Fibroblast of skin of back (primary cell): ENCODE results near the gene OR2V2.
"Not testable (repeated sequence)": the region's sequence is repeated elsewhere in the genome, so short reads cannot be mapped to it uniquely, and the experiment has no call there.

Experiments
- DNase-seq: peaks from one replicate; pipeline ENCODE4 v3.0.0-alpha.2; 2013

OR2V2 gene

DNA sequence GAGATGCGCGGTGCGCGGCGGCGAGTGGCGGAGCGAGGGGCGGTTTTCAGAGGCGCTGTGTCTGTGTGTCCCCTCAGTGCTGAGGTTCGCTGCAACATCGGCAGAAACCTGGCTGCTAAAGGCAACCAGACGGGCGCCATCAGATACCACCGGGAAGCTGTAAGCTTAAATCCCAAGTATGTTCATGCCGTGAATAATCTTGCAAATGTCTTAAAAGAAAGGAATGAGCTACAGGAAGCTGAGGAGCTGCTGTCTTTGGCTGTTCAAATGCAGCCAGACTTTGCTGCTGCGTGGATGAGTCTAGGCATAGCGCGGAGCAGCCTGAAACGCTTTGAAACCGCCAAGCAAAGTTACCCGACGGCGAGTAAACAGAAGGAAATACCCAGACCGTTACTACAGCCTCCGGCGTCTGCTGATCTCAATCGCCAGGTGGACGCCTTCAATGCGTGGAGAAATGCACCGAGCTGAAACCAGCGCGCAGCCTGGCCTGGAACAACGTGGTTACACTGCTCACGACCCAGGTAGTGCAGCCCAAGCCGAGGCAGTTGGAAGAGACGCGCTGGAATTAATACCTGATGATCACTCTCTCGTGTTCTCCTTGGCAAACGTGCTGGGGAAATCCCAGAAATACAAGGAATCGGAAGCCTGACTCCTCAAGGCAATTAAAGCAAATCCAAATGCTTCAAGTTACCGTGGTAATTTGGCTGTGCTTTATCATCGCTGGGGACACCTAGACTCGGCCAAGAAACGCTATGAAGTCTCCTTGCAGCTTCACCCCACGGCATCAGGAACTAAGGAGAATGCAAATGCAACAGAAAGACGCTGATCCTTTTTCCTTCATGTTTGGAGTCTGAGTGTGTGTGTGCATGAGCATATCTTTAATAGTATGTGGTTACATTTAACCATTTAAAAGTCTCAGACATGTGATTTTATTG lies 32.3 kb upstream of the OR2V2 start:
- DNase-seq = peak; percentile 12

GRCh38 chr5:181118369-181118768 lies 29.0 kb upstream of the OR2V2 start:
- DNase-seq = no peak

- DNase-seq = no peak
These were observed 28.3 kb upstream of the OR2V2 start for GRCh38 chr5:181119105-181119504.

DNA sequence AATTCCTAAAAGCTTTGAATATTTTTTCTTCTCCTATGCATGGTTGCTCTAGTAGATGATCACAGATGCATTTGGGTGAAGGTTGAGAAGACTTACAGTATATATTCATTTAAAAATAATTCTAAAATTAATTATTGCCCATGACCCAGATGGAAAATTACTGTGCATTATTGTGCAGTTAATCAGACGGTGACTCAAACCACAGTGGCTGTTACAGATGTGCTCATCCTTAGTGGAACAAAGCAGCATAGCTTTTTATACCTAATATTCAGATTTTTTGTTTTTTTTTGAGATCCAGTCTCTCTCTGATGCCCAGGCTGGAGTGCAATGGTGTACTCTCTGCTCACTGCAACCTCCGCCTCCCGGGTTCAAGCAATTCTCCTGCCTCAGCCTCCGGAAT lies 27.1 kb upstream of the OR2V2 start:
- DNase-seq = peak; percentile 8

DNA sequence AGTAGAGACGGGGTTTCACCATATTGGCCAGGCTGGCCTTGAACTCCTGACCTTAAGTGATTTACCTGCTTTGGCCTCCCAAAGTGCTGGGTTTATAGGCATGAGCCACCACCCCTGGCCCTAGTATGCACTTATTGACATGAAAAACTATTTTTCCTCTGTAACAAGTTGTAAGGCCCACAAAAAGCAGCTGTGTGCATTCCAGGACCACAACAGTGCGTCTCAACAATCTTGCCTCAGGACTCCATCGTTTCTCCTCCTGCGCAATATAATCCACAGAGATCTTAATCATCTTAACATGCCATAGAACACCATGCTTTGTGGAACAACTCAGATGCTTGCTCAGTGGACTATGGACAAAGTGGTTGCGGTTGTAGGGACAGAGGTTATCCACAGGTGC lies 26.6 kb upstream of the OR2V2 start:
- DNase-seq = no peak

GRCh38 chr5:181121675-181122561 lies 25.5 kb upstream of the OR2V2 start:
- DNase-seq = no peak

DNA sequence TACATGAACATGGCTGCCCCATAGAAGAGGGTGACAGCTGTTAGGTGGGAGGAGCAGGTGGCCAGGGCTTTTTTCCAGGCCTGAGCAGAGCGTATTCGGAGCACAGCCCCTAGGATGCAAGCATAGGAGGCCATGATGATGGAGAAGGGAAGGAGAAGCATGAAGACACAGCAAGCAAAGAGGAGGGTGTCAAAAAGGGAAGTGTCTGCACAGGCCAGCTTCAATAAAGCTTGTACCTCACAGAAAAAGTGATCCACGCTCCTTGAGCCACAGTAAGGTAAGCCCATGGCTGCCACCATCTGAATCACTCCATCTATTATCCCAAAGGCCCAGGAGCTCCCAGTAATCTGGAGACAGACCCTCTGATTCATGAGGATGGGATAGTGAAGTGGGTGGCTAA lies 22.9 kb upstream of the OR2V2 start:
- no peak for DNase-seq

GRCh38 chr5:181126841-181127240 lies 20.5 kb upstream of the OR2V2 start:
- no peak for DNase-seq

GRCh38 chr5:181127456-181127855 lies 19.9 kb upstream of the OR2V2 start:
- no peak for DNase-seq

GRCh38 chr5:181127907-181128626 lies 19.3 kb upstream of the OR2V2 start:
- DNase-seq = no peak

- no peak for DNase-seq
These were observed 17.8 kb upstream of the OR2V2 start for GRCh38 chr5:181129601-181130000.

GRCh38 chr5:181130081-181130480 lies 17.3 kb upstream of the OR2V2 start:
- DNase-seq = not testable (repeated sequence)

DNA sequence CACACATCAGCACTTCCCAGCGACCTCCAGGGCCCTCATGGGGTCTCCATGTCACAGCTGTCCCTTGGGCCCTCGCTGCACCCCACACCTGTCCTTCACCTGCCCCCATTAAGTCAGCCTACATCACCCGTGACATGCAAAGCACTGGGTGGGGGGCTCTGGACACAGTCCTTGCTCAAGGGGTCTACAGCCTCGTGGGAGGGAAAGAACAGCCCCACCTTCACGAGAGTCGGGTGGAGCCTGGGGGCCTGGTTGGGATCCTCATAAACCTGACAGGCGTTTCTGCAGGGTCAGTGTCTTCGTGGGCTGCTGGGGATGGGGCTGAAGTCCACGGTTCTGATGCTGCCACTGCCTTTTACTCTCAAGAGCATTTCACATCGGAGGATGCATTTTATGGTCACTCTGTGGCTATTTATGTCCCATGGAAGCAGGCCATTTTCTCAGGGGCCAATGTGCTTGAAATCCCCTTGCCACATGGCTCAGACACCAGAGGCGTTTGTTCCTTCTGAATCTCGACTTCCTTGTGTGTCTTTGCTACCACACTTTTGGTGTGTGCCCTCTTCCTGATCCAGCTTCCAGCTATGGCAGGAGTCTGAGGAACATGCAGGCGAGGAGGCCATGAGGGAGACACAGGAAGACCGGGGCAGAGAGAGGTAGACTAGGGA lies 16.4 kb upstream of the OR2V2 start, which contains the start of gene OR2V1:
Gene OR2V1, minus strand, starts transcription at position 338 of the 665 bp plus-strand sequence. CDS start 5,865 bp downstream, outside the sequence.
- DNase-seq = no peak

GRCh38 chr5:181131514-181131913 lies 15.9 kb upstream of the OR2V2 start:
- DNase-seq = no peak

GRCh38 chr5:181133083-181133482 lies 14.3 kb upstream of the OR2V2 start:
- no peak for DNase-seq

- peak; percentile 75 for DNase-seq
These were observed 13.7 kb upstream of the OR2V2 start for GRCh38 chr5:181133610-181134231.

DNA sequence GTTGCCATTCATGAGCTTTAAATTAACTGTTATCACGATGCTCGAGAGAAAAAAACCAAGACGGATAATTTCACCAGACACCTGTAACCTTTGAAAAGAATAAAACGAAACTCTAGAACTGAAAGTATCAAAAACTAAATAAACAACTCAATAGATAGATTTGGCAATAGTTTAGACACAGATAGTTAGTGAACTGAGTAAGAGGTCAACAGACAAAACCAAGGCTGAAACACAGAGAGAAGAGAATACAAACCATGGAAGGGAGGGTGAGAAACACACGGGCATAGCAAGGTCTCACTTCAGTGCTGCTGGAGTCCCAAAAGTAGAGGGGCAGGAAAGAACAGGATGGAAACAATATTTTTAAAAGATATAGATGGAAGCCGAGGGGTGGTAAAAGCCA lies 13.1 kb upstream of the OR2V2 start:
- no peak for DNase-seq

DNA sequence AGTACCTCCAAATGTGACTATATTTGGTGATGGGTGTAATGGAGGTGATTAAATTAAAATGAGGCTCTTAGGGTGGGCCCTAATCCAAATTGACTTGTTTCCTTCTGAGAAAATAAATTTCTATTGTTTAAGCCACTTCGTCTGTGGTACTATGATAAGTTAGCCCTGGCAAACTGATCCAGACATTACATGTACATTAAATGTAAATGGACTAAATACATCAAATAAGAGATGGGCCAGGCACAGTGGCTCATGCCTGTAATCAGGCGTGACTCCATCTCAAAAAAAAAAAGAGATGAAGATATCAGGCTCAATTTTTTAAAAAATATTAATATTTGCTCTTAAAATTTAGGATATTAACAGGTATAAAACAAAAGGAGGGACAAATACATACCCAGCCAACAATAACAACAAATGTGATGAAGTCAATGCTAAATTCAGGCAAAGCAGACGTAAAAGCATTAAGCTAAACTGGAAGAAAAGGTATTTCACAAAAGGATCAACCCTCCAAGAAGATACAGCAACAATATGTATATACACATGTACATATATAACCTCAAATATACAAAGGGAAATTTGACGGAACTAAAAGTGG lies 10.9 kb upstream of the OR2V2 start:
- DNase-seq = no peak

DNA sequence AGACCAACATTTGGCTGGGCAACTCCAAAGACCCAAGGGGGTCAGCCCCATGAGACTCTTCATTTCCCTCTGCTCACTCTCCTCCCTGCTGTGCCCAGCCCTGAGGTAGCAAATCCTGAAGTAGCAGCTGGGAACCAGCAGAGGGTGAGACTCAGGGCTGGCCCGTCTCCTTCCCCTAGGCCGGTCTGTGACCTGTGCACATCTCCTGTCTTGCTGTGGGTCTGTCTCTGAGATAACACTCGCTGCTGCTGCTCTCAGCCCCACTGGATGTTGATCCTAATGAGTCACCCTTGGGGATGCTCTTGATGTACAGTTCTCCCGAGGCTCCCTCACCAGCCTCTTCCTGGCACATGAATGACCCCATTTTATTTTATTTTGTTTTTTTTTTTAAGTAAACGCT lies 9.1 kb upstream of the OR2V2 start:
- DNase-seq = peak; percentile 16

DNA sequence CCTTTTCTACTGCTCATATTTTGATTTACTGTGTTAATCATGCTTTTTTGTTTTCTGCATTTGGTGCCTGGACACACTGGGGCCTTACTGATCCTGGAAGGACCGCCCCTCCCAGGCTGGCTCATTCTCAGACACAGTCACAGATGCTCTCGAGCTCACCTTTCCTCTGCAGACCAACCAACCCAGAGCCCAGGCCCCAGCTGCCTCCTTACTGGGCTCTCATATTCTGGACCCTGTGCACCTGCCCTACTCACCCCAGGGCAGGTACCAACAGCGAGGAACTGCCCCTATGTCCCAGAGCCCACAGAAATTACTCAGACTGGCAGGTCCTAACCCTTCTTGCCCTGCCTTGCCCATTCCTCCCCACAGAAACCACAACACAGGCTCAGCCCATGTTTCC lies 6.6 kb upstream of the OR2V2 start:
- DNase-seq = no peak

DNA sequence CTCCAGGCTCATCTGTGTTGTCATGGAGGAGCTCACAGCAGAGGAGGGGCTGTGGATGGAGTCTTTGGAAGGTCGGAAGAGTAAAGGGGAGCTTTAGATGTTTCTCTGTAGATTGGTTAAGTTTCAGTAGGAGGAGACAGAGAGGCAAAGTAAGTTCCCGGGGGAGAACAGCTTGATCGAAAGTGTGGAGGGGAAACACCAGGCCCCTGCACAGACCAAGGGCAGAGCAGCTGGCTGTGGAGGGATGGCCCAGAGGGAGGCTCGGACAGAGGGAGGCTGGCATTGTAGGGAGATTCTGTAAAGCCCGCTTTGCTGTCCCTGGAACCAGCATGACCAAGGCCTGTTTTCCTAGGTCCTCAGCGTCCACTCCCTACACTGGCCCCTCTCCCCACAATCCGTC lies 5.3 kb upstream of the OR2V2 start:
- DNase-seq = no peak
